ENCODE results near the gene MYMX. TPM values are rescaled to one million over a fixed set of nuclear protein-coding genes. Genes with fewer than 3 reads are reported as not detected.

MYMX gene
- total RNA-seq, 1 experiment from 2014 or later: not detected

DNA sequence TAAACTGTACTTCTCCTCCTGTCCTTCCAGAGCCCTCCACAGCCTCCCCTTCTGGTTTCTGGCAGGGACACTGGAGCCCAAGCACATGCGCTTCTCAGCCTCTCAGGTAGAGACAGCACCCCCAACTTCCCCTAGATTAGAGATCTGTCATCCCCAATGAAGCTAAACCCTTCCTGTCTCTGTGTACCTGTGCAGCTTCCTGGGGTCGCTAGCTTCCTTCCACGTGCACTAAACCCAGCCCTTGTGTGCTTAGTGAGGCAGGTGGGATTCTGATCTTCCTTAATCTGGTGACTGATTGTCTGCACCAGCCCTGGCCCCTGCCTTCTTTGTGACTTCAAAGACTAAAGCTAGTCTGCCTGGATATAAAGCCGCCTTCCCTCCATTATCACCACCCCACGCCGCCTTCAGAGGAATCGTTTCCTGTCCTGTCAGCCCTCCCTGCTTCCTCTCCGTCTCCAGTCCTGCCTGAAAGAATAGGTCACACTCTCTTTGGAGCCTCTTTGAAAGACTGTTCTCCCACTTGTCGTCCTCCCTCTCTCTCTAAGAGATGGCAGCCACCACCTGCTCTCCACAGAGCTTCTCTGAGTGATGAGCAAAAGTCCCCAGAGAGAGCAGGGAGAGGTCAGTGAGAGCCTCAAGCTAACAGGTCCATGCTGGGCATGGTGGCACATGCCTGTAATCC lies 30.6 kb upstream of the MYMX start:
- no peak for TF ChIP-seq EZH2phosphoT487 (IDR thresholded peaks at IDR 0.05; ENCODE audit: borderline replicate concordance, low read length)
- no peak for TF ChIP-seq EZH2 (IDR thresholded peaks at IDR 0.05; ENCODE audit: low read length, unreplicated experiment)
- TF ChIP-seq CTCF (conservative IDR thresholded peaks at IDR 0.05; ENCODE audit: low read depth, low read length): no peak
- no peak overlapping the region for H3K4me3 ChIP-seq (ENCODE audit: low read length)
- H3F3A ChIP-seq (ENCODE audit: low read length, unreplicated experiment): no peaks in the 10 kb centered on the region
- H3K4me2 ChIP-seq (ENCODE audit: low read length): no peak overlapping the region
- H3K4me1 ChIP-seq (ENCODE audit: insufficient read depth, low read length): no peaks in the 10 kb centered on the region
- H3K36me3 ChIP-seq (ENCODE audit: low read depth, low read length): no peaks in the 10 kb centered on the region
- H4K20me1 ChIP-seq (ENCODE audit: low read length): no peaks in the 10 kb centered on the region
- DNase-seq: no peak
- ATAC-seq: no peak
- ChIA-PET POLR2A (ENCODE audit: unreplicated experiment) (interaction anchor here (0.6 kb wide), 1 partner anchor 52 kb away, joined by 3 read pairs; no protein-coding TSS in a partner anchor), CTCF (no interaction called here)
- H3K27ac ChIP-seq (ENCODE audit: low read length): no peak overlapping the region
- H3K9ac ChIP-seq (ENCODE audit: low read length): no peak overlapping the region
- H2AFZ ChIP-seq (ENCODE audit: low read length): 0 out of 2 replicates have a peak overlapping the region, but pooled peaks have one; percentile 34
- no TSS peak for BruUV-seq (replicated peaks)
- H3K27me3 ChIP-seq (ENCODE audit: low read length): no peaks in the 10 kb centered on the region
- no peaks in the 10 kb centered on the region for H3K79me2 ChIP-seq (ENCODE audit: low read length)
- H3K9me2 ChIP-seq (replicated peaks; ENCODE audit: low read length): no peaks in the 10 kb centered on the region
- no peaks in the 10 kb centered on the region for H3K9me3 ChIP-seq (ENCODE audit: low read length)
- intact Hi-C loops (cut with micrococcal nuclease): no loop called here

- Histone ChIP-seq H3K9me3 (ENCODE audit: low read length) (no peaks in the 10 kb centered on the region), H3K4me1 (ENCODE audit: insufficient read depth, low read length) (no peaks in the 10 kb centered on the region), H4K20me1 (ENCODE audit: low read length) (no peaks in the 10 kb centered on the region), H3K4me3 (ENCODE audit: low read length) (no peak overlapping the region), H3K27me3 (ENCODE audit: low read length) (no peaks in the 10 kb centered on the region), H3K4me2 (ENCODE audit: low read length) (no peak overlapping the region), H3F3A (ENCODE audit: low read length, unreplicated experiment) (no peaks in the 10 kb centered on the region), H3K79me2 (ENCODE audit: low read length) (no peaks in the 10 kb centered on the region), H2AFZ (ENCODE audit: low read length) (0 out of 2 replicates have a peak overlapping the region, but pooled peaks have one; percentile 34), H3K9ac (ENCODE audit: low read length) (no peak overlapping the region), H3K36me3 (ENCODE audit: low read depth, low read length) (no peaks in the 10 kb centered on the region), H3K9me2 (replicated peaks; ENCODE audit: low read length) (no peaks in the 10 kb centered on the region), H3K27ac (ENCODE audit: low read length) (no peak overlapping the region)
- intact Hi-C loops (cut with micrococcal nuclease): no loop called here
- ATAC-seq (no peak; the same call in 1 of the 2 replicates), DNase-seq (no peak)
- no TSS peak for BruUV-seq (replicated peaks)
- CTCF ChIA-PET: no interaction called here
- POLR2A ChIA-PET (ENCODE audit: unreplicated experiment): no interaction called here
- TF ChIP-seq CTCF (conservative IDR thresholded peaks at IDR 0.05; ENCODE audit: low read depth, low read length): no peak
Observed at GRCh38 chr6:44186635-44187025, 30.1 kb upstream of the MYMX start.

- ATAC-seq (no peak), DNase-seq (no peak)
- Histone ChIP-seq H3K4me2 (ENCODE audit: low read length) (no peak overlapping the region), H3K4me3 (ENCODE audit: low read length) (no peak overlapping the region), H3K9me2 (replicated peaks; ENCODE audit: low read length) (no peaks in the 10 kb centered on the region), H3K4me1 (ENCODE audit: insufficient read depth, low read length) (no peaks in the 10 kb centered on the region), H2AFZ (ENCODE audit: low read length) (no peak overlapping the region), H3K27ac (ENCODE audit: low read length) (no peak overlapping the region), H3K9me3 (ENCODE audit: low read length) (no peaks in the 10 kb centered on the region), H3K9ac (ENCODE audit: low read length) (no peak overlapping the region), H3K79me2 (ENCODE audit: low read length) (no peaks in the 10 kb centered on the region), H3K36me3 (ENCODE audit: low read depth, low read length) (no peaks in the 10 kb centered on the region), H3F3A (ENCODE audit: low read length, unreplicated experiment) (no peaks in the 10 kb centered on the region), H4K20me1 (ENCODE audit: low read length) (no peaks in the 10 kb centered on the region), H3K27me3 (ENCODE audit: low read length) (no peaks in the 10 kb centered on the region)
- BruUV-seq (replicated peaks): no TSS peak
- ChIA-PET CTCF (no interaction called here), POLR2A (ENCODE audit: unreplicated experiment) (no interaction called here)
- intact Hi-C loops (cut with micrococcal nuclease): no loop called here
- TF ChIP-seq CTCF (conservative IDR thresholded peaks at IDR 0.05; ENCODE audit: low read depth, low read length): no peak
- TF ChIP-seq EZH2phosphoT487 (IDR thresholded peaks at IDR 0.05; ENCODE audit: borderline replicate concordance, low read length): no peak
- TF ChIP-seq EZH2 (IDR thresholded peaks at IDR 0.05; ENCODE audit: low read length, unreplicated experiment): no peak
Observed at GRCh38 chr6:44188819-44189218, 27.9 kb upstream of the MYMX start.

Data from PC-3 (cell line).